ENCODE measurements around the gene CHRM2. TPM values are rescaled to one million over a fixed set of nuclear protein-coding genes. Genes with fewer than 3 reads are reported as not detected.

The CHRM2 gene
- total and polyA plus RNA-seq, 2 experiments from 2014 or later: 0.21 to 0.35 TPM

GRCh38 chr7:136957391-136957790 lies 88.9 kb downstream of the CHRM2 start:
- no peaks in the 10 kb centered on the region for H3K27me3 ChIP-seq (ENCODE audit: insufficient read depth)
- Mint-ChIP-seq H3K4me1 (no peaks in the 10 kb centered on the region), H3K4me3 (no peak overlapping the region), H3K9me3 (no peaks in the 10 kb centered on the region), H3K27me3 (ENCODE audit: insufficient read depth, low read depth, poor library complexity) (no peaks in the 10 kb centered on the region), H3K36me3 (ENCODE audit: low read depth) (no peaks in the 10 kb centered on the region), H3K27ac (no peak overlapping the region)
- H3K27ac ChIP-seq (ENCODE audit: low read depth): no peak overlapping the region
- no peaks in the 10 kb centered on the region for H3K4me1 ChIP-seq (ENCODE audit: insufficient read depth)
- H3K4me2 ChIP-seq: no peak overlapping the region
- ATAC-seq (no peak), DNase-seq (ENCODE audit: low spot score) (no peak)
- H3K9me2 ChIP-seq (ENCODE audit: insufficient read depth): no peaks in the 10 kb centered on the region
- H3F3A ChIP-seq (replicated peaks; ENCODE audit: low read depth): no peaks in the 10 kb centered on the region
- TF ChIP-seq EZH2 (IDR thresholded peaks at IDR 0.05; ENCODE audit: low read depth, unreplicated experiment) (no peak), REST (IDR thresholded peaks at IDR 0.05; ENCODE audit: unreplicated experiment) (no peak), ZNF462 (CRISPR knock-in tag; IDR thresholded peaks at IDR 0.05) (no peak), STAT1 (IDR thresholded peaks at IDR 0.05; ENCODE audit: unreplicated experiment) (no peak), NANOG (IDR thresholded peaks at IDR 0.05; ENCODE audit: borderline replicate concordance) (no peak), EZH2phosphoT487 (IDR thresholded peaks at IDR 0.05; ENCODE audit: unreplicated experiment) (no peak), CTCF (conservative IDR thresholded peaks at IDR 0.05; ENCODE audit: low read depth in 2 of 2) (no peak), CREB1 (CRISPR knock-in tag; IDR thresholded peaks at IDR 0.05; ENCODE audit: low read depth) (no peak), ZNF114 (CRISPR knock-in tag; IDR thresholded peaks at IDR 0.05) (no peak), JUNB (IDR thresholded peaks at IDR 0.05; ENCODE audit: unreplicated experiment) (no peak), ETS1 (IDR thresholded peaks at IDR 0.05) (no peak), POLR2AphosphoS5 (IDR thresholded peaks at IDR 0.05; ENCODE audit: low read depth) (no peak), ZNF331 (CRISPR knock-in tag; IDR thresholded peaks at IDR 0.05; ENCODE audit: low read depth) (no peak)
- no peak overlapping the region for H3K4me3 ChIP-seq
- H4K20me1 ChIP-seq (replicated peaks; ENCODE audit: insufficient read depth): no peaks in the 10 kb centered on the region
- H2AFZ ChIP-seq: no peak overlapping the region
- H3K36me3 ChIP-seq (ENCODE audit: insufficient read depth): no peaks in the 10 kb centered on the region; the same call in 1 of the 2 replicates
- H3K79me2 ChIP-seq (replicated peaks; ENCODE audit: insufficient read depth): no peaks in the 10 kb centered on the region
